ENCODE measurements around the gene EXO1.
"Not testable (repeated sequence)": the region's sequence is repeated elsewhere in the genome, so short reads cannot be mapped to it uniquely, and the experiment has no call there.

Gene EXO1

GRCh38 chr1:241847796-241848685 lies at the start of gene EXO1:
TSS of gene EXO1 (plus strand) at chr1:241848204. CDS start at chr1:241850426, 2,222 bp downstream.
- TF ChIP-seq CTCF (IDR thresholded peaks at IDR 0.05; ENCODE audit: low read depth, low read length) = peak; percentile 47
- DNase-seq (ENCODE audit: extremely low read depth, low read depth) = peak; percentile 70

GRCh38 chr1:241799416-241799815 lies 48.6 kb upstream of the EXO1 start:
- no peak for DNase-seq (ENCODE audit: extremely low read depth, low read depth)

GRCh38 chr1:241800640-241801039 lies 47.4 kb upstream of the EXO1 start:
- no peak for DNase-seq (ENCODE audit: extremely low read depth, low read depth)
- TF ChIP-seq CTCF (IDR thresholded peaks at IDR 0.05; ENCODE audit: low read depth, low read length) = no peak

More at GRCh38 chr1:241799416-241799815, 48.6 kb upstream of the EXO1 start:
- TF ChIP-seq CTCF (IDR thresholded peaks at IDR 0.05; ENCODE audit: low read depth, low read length) = no peak

- TF ChIP-seq CTCF (IDR thresholded peaks at IDR 0.05; ENCODE audit: low read depth, low read length) = no peak
- no peak for DNase-seq (ENCODE audit: extremely low read depth, low read depth)
Measured at GRCh38 chr1:241802863-241803262, 45.1 kb upstream of the EXO1 start.

GRCh38 chr1:241804706-241805105 lies 43.3 kb upstream of the EXO1 start:
- DNase-seq (ENCODE audit: extremely low read depth, low read depth) = not testable (repeated sequence)

- DNase-seq (ENCODE audit: extremely low read depth, low read depth) = no peak
- TF ChIP-seq CTCF (IDR thresholded peaks at IDR 0.05; ENCODE audit: low read depth, low read length) = no peak
Measured at GRCh38 chr1:241808265-241808664, 39.7 kb upstream of the EXO1 start.

GRCh38 chr1:241810769-241811405 lies 37.1 kb upstream of the EXO1 start:
- TF ChIP-seq CTCF (IDR thresholded peaks at IDR 0.05; ENCODE audit: low read depth, low read length) = no peak
- no peak for DNase-seq (ENCODE audit: extremely low read depth, low read depth)
